Embryonic facial prominence (tissue), 1 donor: Measurements from ENCODE around the gene SMPD4.
"Not testable (repeated sequence)": the region's sequence is repeated elsewhere in the genome, so short reads cannot be mapped to it uniquely, and the experiment has no call there.

Experiments used
- DNase-seq: peaks from one replicate; pipeline ENCODE4 v3.0.0-alpha.2; 2016; ENCODE audit errors: extremely low spot score

Gene SMPD4, protein sequence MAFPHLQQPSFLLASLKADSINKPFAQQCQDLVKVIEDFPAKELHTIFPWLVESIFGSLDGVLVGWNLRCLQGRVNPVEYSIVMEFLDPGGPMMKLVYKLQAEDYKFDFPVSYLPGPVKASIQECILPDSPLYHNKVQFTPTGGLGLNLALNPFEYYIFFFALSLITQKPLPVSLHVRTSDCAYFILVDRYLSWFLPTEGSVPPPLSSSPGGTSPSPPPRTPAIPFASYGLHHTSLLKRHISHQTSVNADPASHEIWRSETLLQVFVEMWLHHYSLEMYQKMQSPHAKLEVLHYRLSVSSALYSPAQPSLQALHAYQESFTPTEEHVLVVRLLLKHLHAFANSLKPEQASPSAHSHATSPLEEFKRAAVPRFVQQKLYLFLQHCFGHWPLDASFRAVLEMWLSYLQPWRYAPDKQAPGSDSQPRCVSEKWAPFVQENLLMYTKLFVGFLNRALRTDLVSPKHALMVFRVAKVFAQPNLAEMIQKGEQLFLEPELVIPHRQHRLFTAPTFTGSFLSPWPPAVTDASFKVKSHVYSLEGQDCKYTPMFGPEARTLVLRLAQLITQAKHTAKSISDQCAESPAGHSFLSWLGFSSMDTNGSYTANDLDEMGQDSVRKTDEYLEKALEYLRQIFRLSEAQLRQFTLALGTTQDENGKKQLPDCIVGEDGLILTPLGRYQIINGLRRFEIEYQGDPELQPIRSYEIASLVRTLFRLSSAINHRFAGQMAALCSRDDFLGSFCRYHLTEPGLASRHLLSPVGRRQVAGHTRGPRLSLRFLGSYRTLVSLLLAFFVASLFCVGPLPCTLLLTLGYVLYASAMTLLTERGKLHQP

DNA sequence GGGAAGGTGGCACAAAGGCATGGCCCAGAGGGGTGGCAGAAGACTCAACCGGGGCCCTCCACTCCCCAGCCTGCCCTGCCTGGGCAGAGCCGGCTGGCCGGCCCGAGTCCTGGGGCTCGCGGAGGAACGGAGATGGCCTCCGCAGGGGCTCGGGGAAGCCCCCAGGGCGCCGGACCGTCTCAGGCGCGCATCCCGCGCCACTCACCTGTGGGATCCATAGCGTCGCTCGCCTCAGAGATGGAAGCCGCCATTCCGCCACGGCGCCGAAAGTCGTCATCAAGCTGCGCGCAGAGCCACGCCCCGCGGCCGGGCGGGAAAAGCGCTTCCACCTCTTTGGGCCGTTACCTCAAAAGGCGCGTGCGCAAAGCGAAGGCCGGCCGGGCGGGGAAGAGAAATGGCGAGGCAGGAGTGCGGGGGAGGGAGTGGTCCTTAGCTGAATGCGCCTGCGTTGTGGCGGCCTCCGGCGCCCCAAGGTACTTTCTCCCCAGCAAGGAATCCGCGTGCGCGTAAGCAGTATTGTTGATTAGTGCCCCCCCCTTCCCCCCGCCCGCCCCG, at the start of gene SMPD4:
Gene SMPD4 (minus strand): TSS at position 278 of the 555 bp plus-strand sequence. CDS start 5,010 bp downstream, outside the sequence.
- DNase-seq: peak; percentile 94

DNA sequence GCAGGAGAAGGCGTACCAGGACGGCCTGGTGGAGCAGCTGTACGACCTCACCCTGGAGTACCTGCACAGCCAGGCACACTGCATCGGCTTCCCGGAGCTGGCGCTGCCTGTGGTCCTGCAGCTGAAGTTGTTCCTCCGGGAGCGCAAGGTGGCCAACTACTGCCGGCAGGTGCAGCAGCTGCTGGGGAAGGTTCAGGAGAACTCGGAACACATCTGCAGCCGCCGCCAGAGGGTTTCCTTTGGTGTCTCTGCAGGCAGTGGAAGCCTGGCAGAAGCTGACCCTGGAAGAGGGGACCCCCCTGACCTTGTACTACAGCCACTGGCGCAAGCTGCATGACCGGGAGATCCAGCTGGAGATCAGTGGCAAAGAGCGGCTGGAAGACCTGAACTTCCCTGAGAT, 49.5 kb upstream of the SMPD4 start:
- DNase-seq: not testable (repeated sequence)

DNA sequence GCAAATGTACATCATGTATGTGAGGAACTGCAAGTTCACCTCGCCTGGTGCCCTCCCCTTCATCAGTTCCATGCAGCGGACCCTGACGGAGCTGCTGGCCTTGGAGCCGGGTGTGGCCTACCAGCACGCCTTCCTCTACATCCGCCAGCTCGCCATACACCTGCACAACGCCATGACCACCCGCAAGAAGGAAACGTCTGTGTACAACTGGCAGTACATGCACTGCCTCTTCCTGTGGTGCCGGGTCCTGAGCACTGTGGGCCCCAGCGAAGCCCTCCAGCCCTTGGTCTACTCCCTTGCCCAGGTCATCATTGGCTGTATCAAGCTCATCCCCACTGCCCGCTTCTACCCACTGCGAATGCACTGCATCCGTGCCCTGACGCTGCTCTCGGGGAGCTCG, 49.0 kb upstream of the SMPD4 start:
- not testable (repeated sequence) for DNase-seq

DNA sequence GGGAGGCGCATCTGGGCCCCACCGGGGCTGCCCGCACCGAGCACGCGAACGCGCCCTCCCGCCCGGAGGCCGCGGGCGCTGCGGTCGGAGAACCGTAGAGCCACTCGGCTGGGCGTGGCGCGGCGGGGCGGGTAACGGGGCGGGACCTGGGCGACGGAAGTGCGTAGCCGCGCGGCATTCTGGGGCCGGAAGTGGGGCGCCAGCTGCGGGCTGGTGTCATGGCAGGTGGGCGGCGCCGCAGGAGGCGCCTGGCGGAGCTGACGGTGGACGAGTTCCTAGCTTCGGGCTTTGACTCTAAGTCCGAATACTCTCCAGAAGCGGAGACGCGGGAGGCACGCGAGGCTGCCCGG, 47.7 kb upstream of the SMPD4 start:
- DNase-seq: not testable (repeated sequence)

DNA sequence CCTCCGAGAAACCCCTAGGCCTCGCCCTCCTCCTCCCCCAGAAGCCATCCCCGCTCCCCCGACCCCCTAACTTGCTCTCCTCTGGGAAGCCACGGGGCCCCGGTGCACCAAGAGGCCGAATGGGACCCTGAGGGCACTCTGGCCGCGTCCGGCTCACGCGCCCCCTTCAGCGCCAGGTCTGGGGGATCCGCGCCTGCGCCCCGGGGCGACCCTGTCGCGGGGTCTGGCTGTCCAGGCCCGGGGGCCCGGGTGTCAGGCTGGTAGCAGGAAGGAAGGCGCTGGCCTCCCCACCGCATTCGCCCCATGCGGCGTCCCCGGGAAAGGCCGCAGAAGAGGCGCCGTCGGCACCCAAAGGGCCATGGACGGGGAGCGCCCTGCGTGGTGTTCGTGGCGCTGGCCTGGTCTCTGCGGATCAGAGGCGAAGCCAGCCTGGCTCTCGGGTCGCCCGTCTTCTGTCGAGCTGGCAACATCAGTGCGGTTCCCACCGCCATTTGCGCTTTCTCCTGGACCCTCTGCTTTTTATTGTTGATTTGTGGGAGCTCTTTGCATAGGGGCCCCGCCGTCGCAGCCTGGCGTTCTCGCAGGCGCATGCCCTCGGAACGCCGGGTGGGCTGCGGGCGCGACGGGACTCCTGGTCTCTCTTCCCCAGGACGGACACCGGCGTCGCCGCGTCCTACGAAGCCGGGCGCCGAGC, 47.2 kb upstream of the SMPD4 start:
- DNase-seq: not testable (repeated sequence)

DNA sequence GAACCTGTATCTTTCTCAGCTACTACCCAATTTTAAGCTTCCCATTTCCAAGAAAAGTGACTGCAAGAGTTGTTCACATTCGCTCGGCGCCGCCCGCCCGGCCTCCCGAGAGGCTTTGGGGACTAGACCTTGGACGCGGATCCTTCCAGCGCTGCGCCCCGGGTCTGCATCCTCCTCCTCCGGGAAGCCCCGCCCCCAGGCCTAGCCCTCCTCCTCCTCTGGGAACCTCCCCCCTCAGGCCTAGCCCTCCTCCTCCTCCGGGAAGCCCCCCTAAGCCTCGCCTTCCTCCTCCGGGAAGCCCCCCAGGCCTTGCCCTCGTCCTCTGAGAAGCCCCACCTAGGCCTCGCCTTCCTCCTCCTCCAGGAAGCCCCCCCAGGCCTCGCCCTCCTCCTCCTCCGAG, 46.6 kb upstream of the SMPD4 start:
- DNase-seq: not testable (repeated sequence)

DNA sequence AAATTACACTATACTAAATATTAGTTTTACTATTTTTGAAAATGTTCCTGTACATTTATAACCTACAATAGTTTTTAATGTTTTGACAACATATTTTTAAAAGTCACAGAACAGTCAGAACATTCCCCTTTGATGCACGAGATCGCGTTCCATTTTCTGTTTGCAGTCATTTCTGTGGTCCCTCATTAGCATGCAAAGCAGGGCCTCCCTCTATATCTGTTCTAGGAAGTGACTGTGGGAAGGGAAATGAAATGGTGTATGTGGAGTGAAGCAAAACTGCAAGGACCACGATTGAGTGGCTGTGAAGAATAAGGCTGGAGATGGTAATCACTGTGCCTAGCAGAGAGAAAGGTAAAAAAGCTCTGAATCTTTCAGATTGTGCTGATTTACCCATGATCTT, 41.1 kb upstream of the SMPD4 start:
- DNase-seq: not testable (repeated sequence)

DNA sequence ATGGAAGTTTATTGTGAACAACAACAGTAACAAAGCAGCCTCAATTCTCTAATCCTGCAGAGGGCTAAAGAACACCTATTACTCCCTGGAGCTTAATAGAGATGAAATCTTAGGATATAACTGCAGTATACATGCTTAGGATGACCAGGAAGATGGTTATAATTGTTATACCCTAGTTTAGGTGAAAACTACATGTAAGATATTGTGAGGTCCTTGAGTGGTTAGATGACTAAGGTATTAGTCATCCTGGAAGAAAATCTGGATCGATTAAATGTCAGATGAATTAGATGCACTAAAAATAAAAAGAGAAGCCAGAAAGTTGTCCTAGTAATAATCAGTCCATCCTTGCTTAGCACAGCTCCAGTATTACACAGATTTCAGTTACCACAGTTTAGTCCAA, 39.1 kb upstream of the SMPD4 start:
- DNase-seq: not testable (repeated sequence)

DNA sequence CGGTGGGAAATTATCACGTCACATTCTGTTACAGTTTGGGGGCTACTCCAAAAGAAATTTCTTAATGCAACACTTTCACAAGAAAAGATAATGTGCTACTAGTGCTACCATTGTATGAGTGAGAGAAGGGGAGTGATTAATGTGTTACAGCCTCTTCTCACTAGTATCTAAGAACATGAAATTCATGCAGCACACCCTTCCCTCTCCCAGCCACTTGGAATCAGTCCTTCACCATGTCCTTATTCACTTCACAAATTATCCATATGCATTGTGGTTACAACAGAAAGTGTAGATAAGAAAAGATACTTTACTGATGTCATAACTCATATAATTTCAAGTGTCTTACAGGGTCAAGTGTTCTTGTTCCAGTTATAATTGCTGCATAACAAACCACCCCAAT, 37.7 kb upstream of the SMPD4 start:
- not testable (repeated sequence) for DNase-seq

DNA sequence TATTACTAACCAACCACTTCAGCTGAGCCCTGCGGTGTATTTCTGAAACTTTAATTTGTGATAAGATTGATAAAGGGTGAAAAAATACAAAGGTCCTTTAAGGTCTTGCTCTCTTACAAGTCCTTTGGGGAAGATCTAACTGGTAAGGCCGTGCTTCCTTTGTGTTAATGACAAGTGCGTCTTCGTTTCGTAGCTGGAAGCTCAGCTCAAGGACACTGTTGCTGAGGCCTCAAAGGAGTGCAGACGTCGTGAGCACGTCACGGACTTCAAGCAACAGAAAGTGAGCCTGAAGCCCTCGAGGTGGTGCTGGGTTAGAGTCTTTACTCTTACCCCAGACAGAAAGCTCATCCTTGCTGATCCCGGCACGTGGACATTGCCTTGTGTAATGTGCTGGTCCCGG, 25.6 kb upstream of the SMPD4 start:
- not testable (repeated sequence) for DNase-seq

DNA sequence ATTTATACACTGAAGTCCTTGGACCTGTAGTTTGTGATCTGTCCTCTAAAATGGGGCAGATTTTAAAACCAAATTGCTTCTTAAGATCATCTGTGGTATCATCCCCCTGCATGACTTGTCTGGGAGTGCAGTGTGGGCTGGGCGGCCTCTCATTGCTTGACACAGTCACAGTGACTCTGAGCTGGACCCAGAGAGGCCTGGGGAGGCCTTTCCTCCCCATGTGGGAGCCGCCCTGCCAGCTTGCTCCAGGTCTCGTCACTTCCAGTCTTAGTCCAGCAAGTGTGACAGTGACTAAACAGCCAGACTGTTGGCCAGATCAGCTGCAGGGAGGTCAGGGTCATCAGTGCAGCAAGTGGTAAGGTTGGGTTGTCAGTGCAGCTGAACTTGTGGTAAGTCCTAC, 21.7 kb upstream of the SMPD4 start:
- DNase-seq: not testable (repeated sequence)

DNA sequence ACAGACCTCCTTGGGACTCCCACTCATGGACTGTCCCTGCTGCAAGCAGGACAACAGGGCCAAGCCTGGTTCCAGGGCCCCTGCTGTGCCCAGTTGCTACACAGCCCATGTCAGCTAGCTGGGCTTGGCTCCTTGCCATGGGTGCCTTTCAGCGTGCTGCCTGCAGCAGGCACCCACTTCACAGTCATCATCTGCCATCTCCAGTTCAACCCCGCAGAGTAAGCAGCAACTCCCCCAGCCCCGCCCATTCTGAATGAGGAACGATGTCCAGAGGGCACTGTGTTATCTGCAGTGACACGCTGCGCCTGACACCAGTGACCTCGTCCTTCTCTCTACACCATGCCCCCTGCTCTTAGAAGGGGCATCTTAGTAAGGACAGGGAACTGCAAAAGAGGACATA, 21.1 kb upstream of the SMPD4 start:
- DNase-seq: not testable (repeated sequence)

DNA sequence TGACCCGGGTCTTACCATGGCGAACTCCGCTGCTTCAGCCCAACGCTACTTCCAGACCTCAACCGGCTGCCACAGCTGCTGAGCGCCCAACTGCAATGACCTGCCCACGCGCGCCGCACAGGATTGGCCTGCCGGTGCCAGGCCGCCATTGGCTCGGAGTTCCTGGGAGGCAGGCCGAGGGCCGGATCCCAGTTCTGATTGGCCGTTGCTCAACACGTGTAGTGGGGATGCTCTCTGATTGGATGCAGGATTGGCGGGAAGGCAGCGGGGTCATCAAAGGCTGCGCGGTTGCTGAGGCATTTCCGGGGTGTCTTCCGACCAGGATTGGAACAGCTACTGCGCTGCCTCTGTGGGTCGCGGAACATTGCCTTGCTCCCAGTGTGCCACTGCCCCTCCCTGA, 16.9 kb upstream of the SMPD4 start, which contains the start of gene TUBA3E:
Gene TUBA3E (minus strand): TSS at position 97 of the 400 bp plus-strand sequence. CDS start 79 bp downstream, at position 18.
- DNase-seq: no peak

DNA sequence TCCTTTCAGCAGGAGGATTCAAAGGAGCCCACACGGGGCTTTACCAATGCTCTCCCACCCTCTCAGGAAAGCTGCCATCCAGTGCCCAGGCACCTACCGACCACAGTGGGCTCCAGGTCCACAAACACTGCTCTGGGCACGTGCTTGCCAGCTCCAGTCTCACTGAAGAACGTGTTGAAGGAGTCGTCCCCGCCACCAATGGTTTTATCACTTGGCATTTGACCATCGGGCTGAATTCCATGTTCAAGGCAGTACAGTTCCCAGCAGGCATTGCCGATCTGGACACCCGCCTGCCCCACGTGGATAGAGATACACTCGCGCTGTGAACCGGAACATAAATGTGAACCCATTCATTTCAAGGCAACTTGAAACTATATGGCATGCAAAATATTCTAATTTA, 14.7 kb upstream of the SMPD4 start:
- not testable (repeated sequence) for DNase-seq

DNA sequence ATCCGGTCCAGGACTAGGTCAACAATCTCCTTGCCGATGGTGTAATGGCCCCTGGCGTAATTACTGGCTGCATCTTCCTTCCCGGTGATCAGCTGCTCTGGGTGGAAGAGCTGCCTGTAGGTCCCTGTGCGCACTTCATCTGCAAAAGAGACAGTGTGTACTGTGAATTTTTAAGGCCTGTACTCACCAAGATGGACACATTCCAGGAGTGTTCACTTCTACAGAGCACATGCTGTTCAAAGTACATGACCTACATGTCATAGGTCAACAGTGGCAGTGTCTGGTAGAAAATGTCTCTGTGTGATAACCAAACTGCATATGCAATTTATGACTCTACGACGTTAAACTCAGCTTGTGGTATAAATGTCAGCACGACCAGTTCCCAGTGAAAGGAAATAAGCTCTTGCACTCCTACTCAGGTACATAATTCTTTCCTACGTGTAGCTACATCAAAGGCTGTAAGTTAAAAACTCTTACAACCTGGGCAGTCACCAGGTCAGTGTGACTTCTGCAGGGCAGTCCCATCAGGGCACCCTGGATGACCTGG, 13.8 kb upstream of the SMPD4 start:
- DNase-seq: not testable (repeated sequence)

DNA sequence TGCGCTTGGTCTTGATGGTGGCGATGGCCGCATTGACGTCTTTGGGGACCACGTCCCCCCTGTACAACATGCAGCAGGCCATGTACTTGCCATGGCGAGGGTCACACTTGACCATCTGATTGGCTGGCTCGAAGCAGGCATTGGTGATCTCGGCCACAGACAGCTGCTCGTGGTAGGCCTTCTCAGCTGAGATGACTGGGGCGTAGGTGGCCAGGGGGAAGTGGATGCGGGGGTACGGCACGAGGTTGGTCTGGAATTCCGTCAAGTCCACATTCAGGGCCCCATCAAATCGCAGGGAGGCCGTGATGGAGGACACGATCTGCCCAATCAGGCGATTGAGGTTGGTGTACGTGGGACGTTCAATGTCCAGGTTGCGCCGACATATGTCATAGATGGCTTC, 12.4 kb upstream of the SMPD4 start:
- DNase-seq: not testable (repeated sequence)

DNA sequence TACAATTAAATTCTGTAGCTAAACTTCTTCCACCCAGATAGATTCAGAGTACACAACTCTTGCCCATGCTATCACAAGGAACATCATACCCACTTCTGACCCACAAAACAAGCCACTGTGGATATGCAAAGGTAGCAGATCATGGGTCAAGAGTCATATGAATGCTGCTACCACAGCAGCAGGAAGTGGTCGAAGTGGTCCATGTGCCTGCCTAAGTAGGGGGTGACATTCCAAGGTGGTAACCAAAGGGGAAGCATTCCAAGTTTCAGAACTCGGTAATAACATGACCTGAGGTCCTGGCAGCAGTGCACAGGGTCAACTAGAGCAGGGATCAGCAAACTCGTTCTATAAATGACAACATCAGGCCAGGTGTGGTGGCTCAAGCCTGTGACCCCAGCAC, 11.0 kb upstream of the SMPD4 start:
- not testable (repeated sequence) for DNase-seq

DNA sequence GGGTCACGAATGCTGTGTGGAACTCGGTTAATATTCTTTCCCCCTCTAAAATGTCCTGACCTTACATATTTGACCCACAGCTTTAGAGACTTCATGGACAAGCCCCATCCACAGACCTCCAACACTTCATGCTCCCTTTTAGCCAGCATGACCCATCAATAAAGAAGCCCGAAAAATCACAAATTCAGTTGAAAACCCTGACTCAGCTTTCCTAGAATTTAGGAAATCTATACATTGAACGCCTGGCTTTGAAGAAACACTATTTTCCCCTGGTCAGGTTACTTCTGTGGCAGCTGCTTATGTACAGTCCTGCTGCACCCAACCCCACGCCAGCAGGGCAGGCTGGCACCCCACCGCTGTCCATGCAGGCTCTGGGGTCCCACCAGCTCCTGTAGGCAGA, 9.9 kb upstream of the SMPD4 start:
- DNase-seq: not testable (repeated sequence)

DNA sequence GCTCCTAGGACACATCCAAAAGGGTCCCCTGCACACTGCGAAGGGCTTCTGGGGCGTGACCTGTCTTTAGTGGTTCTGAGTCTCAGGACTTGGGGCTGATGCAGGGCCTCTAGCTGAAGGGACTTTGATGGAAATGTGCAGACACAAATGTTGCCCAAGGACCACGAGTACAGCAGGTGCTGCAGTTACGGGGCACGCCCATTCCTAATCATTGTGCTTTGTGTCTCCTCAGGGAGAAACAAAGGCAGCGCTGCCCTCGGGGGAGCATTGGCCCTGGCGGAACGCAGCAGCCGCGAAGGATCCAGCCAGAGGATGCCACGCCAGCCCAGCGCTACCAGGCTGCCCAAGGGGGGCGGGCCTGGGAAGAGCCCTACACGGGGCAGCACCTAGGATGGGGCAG, 8.8 kb upstream of the SMPD4 start:
- DNase-seq: no peak

DNA sequence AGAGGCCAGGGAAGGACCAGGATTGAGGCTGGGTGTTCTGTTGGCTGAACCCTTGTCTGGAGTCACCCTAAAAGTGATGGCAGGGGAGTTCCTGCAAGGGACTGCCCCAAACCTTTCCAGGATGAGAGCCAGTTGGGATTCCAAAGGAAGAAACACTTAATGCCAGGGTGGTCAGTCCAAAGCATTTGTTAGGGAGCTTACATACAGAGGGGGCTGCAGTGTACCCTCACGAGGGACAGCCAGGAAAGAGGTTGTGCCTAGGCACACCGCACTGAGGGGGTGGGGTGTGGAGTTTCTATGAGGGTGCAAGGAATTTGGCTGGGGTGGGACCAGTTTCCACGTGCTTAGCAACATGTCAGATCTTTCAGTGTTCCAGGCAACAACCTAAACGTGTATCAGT, 7.6 kb upstream of the SMPD4 start:
- not testable (repeated sequence) for DNase-seq
